OCI-LY7 (cell line): ENCODE results near the gene FN3K. TPM values are rescaled to one million over a fixed set of nuclear protein-coding genes. Genes with fewer than 3 reads are reported as not detected.
"Not testable (repeated sequence)": the region's sequence is repeated elsewhere in the genome, so short reads cannot be mapped to it uniquely, and the experiment has no call there.

Experiments used
- BruUV-seq: library from RNA; stranded (reverse); fragments of 400-500 nt; replicated peaks from 2 replicates; lab custom pipeline; 2021; lab: Mats Ljungman, UMichigan
- CTCF ChIA-PET: fragments of 300-600 bp; sonication (Branson Sonifier 250); formaldehyde crosslinking; loops from one replicate; lab custom pipeline; 2022; ENCODE audit warnings: antibody characterized with exemption; ENCODE audit not compliant: unreplicated experiment; lab: Charles Lee
- POLR2A ChIA-PET: fragments of 300-600 bp; sonication (Branson Sonifier 250); formaldehyde crosslinking; loops from one replicate; lab custom pipeline; 2022; ENCODE audit warnings: antibody characterized with exemption; lab: Charles Lee
- DNase-seq: peaks from one replicate; pipeline ENCODE4 v3.0.0-alpha.2; 2015; ENCODE audit warnings: low spot score
- H2AFZ ChIP-seq: fragments of 200-600 bp; sonication (generic), shearing (Covaris generic); 2 replicates; pipeline ENCODE4 v1.6.1; 2014; ENCODE audit warnings: mild to moderate bottlenecking, antibody characterized with exemption, low read length, moderate library complexity
- H3K27ac ChIP-seq: fragments of 200-600 bp; sonication (generic); 2 replicates; pipeline ENCODE4 v1.5.1; 2014; ENCODE audit warnings: mixed run types, low read depth, mild to moderate bottlenecking, moderate library complexity, low read length, inconsistent platforms; ENCODE audit not compliant: poor library complexity, severe bottlenecking
- H3K36me3 ChIP-seq: fragments of 200-600 bp; sonication (generic); 2 replicates; pipeline ENCODE4 v1.6.1; 2014; ENCODE audit warnings: mild to moderate bottlenecking, antibody characterized with exemption, low read length, moderate library complexity, mixed read lengths; ENCODE audit not compliant: insufficient read depth
- H3K4me1 ChIP-seq: fragments of 200-600 bp; sonication (generic); 2 replicates; pipeline ENCODE4 v1.5.1; 2014; ENCODE audit warnings: mild to moderate bottlenecking, low read length; ENCODE audit not compliant: insufficient read depth, poor library complexity, severe bottlenecking
- H3K4me2 ChIP-seq: fragments of 200-600 bp; sonication (generic); 2 replicates; pipeline ENCODE4 v1.6.1; 2014; ENCODE audit warnings: mild to moderate bottlenecking, low read length
- H3K4me3 ChIP-seq: fragments of 200-600 bp; sonication (generic); 2 replicates; pipeline ENCODE4 v1.5.1; 2014; ENCODE audit warnings: mild to moderate bottlenecking, low read depth, low read length; ENCODE audit not compliant: poor library complexity, severe bottlenecking
- H3K79me2 ChIP-seq: fragments of 200-600 bp; sonication (generic); 2 replicates; pipeline ENCODE4 v1.6.1; 2016; ENCODE audit warnings: low read depth, mild to moderate bottlenecking, low read length, moderate library complexity, mixed read lengths; ENCODE audit not compliant: insufficient read depth
- H3K9me2 ChIP-seq: fragments of 200-600 bp; sonication (generic); 2 replicates; pipeline ENCODE4 v1.6.1; 2016; ENCODE audit warnings: mild to moderate bottlenecking, low read length, mixed read lengths; ENCODE audit not compliant: insufficient read depth
- H3K9me3 ChIP-seq: fragments of 200-600 bp; sonication (generic); 2 replicates; pipeline ENCODE4 v1.6.1; 2014; ENCODE audit warnings: mild to moderate bottlenecking, mixed run types, low read length, mixed read lengths
- H4K20me1 ChIP-seq: fragments of 200-600 bp; sonication (generic); 2 replicates; pipeline ENCODE4 v1.6.1; 2014; ENCODE audit warnings: mild to moderate bottlenecking, antibody characterized with exemption, low read length, moderate library complexity, mixed read lengths; ENCODE audit not compliant: insufficient read depth
- EZH2phosphoT487 ChIP-seq: fragments of 200-600 bp; sonication (generic); IDR thresholded peaks from 2 replicates; pipeline ENCODE4 v1.6.1; 2018; ENCODE audit warnings: low read depth, borderline replicate concordance, mild to moderate bottlenecking, mixed run types, antibody characterized with exemption, low read length, moderate library complexity, mixed read lengths
- intact Hi-C: fragments of 100-400 bp; cut with micrococcal nuclease; formaldehyde crosslinking; loops from one replicate; pipeline ENCODE4 v1.10.0; 2022; ENCODE audit not compliant: unreplicated experiment
- total RNA-seq, 2 experiments: library from RNA; depleted of rRNA in 1 of 2; stranded (reverse); fragments of >200 nt in 1 of 2; shearing (Covaris generic) in 1 of 2; gene quantifications; 2 replicates each; pipeline ENCODE4 v1.2.3, GENCODE V29; 2014 to 2022
- TF ChIP-seq, protein P1 (sequence below): fragments of 200-600 bp; sonication (generic); conservative IDR thresholded peaks from 2 replicates; pipeline ENCODE4 v1.5.1; 2014; ENCODE audit warnings: mild to moderate bottlenecking, antibody characterized with exemption, low read length, moderate library complexity, mixed read lengths

FN3K gene
- total RNA-seq, 2 experiments from 2014 or later, result 3.8 to 32.3 TPM

DNA sequence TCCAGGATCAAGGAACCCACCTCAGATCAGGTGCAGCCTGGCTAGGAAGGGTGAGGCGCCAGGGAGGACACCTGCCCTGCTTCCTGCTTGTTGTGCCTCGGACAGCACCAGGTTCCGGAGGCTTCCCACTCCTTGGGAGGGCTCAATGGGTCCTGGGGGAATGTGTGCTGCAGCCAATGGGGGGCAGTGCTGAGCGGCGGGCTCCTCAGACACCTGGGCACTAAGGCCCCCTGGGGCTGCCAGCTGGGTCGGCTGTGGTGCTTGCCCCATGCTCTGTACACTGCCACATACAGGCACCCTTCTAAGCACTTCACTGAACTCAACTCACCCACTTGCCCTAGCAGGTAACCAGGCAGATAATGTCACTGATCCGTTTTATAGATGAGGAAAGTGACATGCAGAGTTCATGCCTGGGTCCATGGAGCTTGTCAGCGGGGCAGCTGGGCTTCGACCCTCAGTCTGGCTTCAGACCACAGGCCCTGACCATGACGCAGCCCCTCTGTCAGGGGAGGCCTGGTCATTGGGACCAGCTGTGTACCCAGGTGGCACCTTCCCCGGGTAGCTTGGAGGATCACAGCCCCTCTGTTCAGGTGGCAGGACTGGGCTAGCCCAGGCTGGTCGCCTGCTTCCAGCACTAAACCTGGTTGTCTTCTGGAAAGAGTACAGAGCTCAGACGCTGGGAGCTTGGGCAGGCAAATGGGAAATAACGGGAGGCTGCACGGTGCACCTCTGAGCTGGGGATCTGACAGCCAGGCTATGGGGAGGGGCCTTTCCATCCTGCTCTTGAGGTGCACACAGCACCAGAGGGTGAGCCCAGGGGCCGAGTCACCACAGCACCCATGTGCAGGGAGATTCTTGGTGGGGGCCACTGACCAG lies 8.2 kb downstream of the FN3K start:
- no peaks in the 10 kb centered on the region for H3K79me2 ChIP-seq
- no peak overlapping the region for H3K4me3 ChIP-seq
- no peak for TF ChIP-seq EZH2phosphoT487
- TF ChIP-seq, protein P1, sequence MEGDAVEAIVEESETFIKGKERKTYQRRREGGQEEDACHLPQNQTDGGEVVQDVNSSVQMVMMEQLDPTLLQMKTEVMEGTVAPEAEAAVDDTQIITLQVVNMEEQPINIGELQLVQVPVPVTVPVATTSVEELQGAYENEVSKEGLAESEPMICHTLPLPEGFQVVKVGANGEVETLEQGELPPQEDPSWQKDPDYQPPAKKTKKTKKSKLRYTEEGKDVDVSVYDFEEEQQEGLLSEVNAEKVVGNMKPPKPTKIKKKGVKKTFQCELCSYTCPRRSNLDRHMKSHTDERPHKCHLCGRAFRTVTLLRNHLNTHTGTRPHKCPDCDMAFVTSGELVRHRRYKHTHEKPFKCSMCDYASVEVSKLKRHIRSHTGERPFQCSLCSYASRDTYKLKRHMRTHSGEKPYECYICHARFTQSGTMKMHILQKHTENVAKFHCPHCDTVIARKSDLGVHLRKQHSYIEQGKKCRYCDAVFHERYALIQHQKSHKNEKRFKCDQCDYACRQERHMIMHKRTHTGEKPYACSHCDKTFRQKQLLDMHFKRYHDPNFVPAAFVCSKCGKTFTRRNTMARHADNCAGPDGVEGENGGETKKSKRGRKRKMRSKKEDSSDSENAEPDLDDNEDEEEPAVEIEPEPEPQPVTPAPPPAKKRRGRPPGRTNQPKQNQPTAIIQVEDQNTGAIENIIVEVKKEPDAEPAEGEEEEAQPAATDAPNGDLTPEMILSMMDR, result peak; percentile 26; the same call in 1 of the 2 replicates
- BruUV-seq, result no TSS peak
- no peak overlapping the region for H3K4me2 ChIP-seq
- no peaks in the 10 kb centered on the region for H3K9me2 ChIP-seq
- peaks cover 39% of the 10 kb centered on the region for H3K9me3 ChIP-seq
- H3K4me1 ChIP-seq, result no peaks in the 10 kb centered on the region
- peaks cover 67% of the 10 kb centered on the region for H3K36me3 ChIP-seq
- DNase-seq, result no peak
- intact Hi-C loops, result no loop called here
- ChIA-PET CTCF (interaction anchor here (0.6 kb wide), 1 partner anchor 15 kb away, joined by 3 read pairs; no protein-coding TSS in a partner anchor), POLR2A (no interaction called here)
- H4K20me1 ChIP-seq, result no peaks in the 10 kb centered on the region
- no peak overlapping the region for H2AFZ ChIP-seq
- H3K27ac ChIP-seq, result no peak overlapping the region

DNA sequence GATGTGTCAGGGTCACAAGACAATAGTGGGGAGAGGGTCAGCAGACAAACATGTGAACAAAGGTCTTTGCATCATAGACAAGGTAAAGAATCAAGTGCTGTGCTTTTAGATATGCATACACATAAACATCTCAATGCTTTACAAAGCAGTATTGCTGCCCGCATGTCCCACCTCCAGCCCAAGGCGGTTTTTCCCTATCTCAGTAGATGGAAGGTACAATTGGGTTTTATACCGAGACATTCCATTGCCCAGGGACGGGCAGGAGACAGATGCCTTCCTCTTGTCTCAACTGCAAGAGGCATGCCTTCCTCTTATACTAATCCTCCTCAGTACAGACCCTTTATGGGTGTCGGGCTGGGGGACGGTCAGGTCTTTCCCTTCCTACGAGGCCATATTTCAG lies 9.3 kb downstream of the FN3K start:
- H3K4me3 ChIP-seq, DNase-seq, CTCF ChIA-PET, H3K27ac ChIP-seq, H2AFZ ChIP-seq, H3K9me2 ChIP-seq, H3K4me1 ChIP-seq, POLR2A ChIA-PET, H4K20me1 ChIP-seq, H3K79me2 ChIP-seq, BruUV-seq, H3K4me2 ChIP-seq: not testable (repeated sequence)
- Histone ChIP-seq H3K36me3 (peaks cover 65% of the 10 kb centered on the region), H3K9me3 (peaks cover 32% of the 10 kb centered on the region)
- intact Hi-C loops, result loop anchor here (5.0 kb wide), 1 partner anchor 77 kb away; no protein-coding TSS in a partner anchor

DNA sequence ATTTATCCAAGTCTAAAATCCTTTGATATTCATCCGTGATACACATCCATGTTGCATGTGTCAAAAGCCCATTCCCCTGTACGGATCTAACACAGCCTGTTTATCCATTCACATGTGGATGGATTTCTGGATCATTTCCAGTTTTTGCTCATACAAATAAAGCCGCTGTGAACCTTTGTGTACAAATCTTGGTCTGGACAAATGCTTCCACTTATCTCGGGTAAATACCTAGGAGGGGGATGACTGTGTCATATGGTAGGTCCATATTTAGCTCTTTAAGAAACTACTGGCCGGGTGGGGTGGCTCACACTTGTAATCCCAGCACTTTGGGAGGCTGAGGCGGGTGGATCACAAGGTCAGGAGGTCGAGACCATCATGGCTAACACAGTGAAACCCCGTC lies 10.1 kb downstream of the FN3K start:
- CTCF ChIA-PET, result no interaction called here
- intact Hi-C loops, result loop anchor here (5.0 kb wide), 1 partner anchor 78 kb away; no protein-coding TSS in a partner anchor
- no peak overlapping the region for H3K27ac ChIP-seq
- no peak overlapping the region for H2AFZ ChIP-seq
- H3K4me2 ChIP-seq, result no peak overlapping the region
- H3K4me1 ChIP-seq, result no peaks in the 10 kb centered on the region
- peaks cover 57% of the 10 kb centered on the region for H3K36me3 ChIP-seq
- no TSS peak for BruUV-seq
- peaks cover 24% of the 10 kb centered on the region for H3K9me3 ChIP-seq
- H3K9me2 ChIP-seq, result no peaks in the 10 kb centered on the region
- DNase-seq, result no peak
- no peak overlapping the region for H3K4me3 ChIP-seq
- H4K20me1 ChIP-seq, result no peaks in the 10 kb centered on the region
- POLR2A ChIA-PET, result interaction anchor here (0.6 to 0.7 kb wide), 2 partner anchors 24 to 263 kb away, joined by 3 to 5 read pairs; no protein-coding TSS in a partner anchor
- H3K79me2 ChIP-seq, result no peaks in the 10 kb centered on the region
- TF ChIP-seq EZH2phosphoT487, result no peak
- TF ChIP-seq, protein P1, result no peak
